Stimulated activated effector memory CD8-positive, alpha-beta T cell treated with anti-CD3 and anti-CD28 coated beads, Interleukin-12 subunit alpha, Interleukin-12 subunit beta, amount 100 ng/mL, for 72 hours (primary cell): ENCODE measurements around the gene GTF3C5.
"Not testable (repeated sequence)": the region's sequence is repeated elsewhere in the genome, so short reads cannot be mapped to it uniquely, and the experiment has no call there.

Experiments
- ATAC-seq: fragments of 150-1000 bp; cut with Tn5 transposase; 2 replicates; pipeline ENCODE4 v1.10.0; 2021
- DNase-seq, 2 donors: peaks; one replicate each; pipeline ENCODE4 v3.0.0; 2021 to 2022; ENCODE audit warnings: low spot score in 2 of 2
- H3K27ac Mint-ChIP-seq: one replicate; pipeline ENCODE4 v1.8.0; 2022; ENCODE audit warnings: mild to moderate bottlenecking, mixed read lengths
- H3K36me3 Mint-ChIP-seq: one replicate; pipeline ENCODE4 v1.8.0; 2022; ENCODE audit warnings: mild to moderate bottlenecking, mixed read lengths
- H3K4me1 Mint-ChIP-seq: one replicate; pipeline ENCODE4 v1.8.0; 2022; ENCODE audit warnings: mixed read lengths
- H3K4me3 Mint-ChIP-seq: one replicate; pipeline ENCODE4 v1.8.0; 2022; ENCODE audit warnings: mild to moderate bottlenecking, mixed read lengths
- H3K9me3 Mint-ChIP-seq: one replicate; pipeline ENCODE4 v1.8.0; 2022; ENCODE audit warnings: mixed read lengths

GTF3C5 gene

DNA sequence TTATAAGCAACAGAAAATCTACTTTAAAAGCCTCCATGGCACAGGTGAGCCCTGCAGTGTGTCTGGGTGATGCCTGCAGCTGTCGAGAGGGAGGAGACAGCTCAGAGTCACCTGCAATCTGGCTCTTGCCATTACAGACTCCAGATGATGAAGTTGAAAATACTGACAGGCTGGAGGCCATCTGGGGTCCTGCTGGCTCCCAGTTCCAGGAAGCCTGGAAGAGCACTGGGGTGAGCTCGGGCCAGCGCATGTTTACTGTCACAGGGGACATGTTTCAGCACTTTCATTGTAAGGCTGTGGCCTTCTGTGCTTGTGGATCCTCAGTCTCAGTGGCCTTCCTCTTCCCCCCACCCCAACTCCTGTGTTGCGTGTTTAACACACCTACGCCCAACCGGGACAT is 59.4 kb downstream of the GTF3C5 start:
- Mint-ChIP-seq H3K4me3 (no peak overlapping the region), H3K27ac (no peak overlapping the region), H3K9me3 (peaks cover 3% of the 10 kb centered on the region), H3K36me3 (peaks cover 10% of the 10 kb centered on the region), H3K4me1 (no peaks in the 10 kb centered on the region)
- DNase-seq, result no peak
- no peak for ATAC-seq

DNA sequence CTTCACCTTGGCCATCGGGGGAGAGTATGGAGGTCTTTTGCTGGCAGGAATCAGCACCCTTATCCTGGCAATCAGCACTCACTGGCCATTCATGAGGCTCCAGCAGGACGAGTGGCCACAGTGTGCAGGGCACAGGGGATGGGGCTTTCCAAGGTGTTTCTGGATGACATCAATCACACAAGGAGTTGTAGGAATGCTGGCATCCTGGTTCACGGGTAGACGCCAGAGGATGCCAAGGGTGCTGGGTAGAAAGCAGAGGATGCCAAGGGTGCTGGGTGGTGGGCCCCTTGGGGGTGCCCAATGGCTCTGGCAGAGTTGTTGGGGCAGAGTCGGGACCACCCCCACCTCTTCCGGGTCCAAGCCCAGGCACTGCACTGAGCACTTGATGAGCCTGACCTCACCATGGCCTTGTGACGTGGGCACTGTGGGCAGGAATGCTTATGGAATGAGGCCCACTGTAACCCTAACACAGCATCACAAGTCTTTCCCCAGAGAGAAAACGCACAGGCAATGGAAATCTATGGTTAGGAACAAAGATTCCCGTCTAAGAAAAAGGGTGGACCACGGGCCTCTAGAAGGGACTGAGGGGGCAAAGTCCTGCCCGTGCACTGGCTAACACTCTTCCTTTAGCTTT is 60.1 kb downstream of the GTF3C5 start:
- peaks cover 14% of the 10 kb centered on the region for H3K36me3 Mint-ChIP-seq
- H3K4me1 Mint-ChIP-seq, result no peaks in the 10 kb centered on the region
- H3K9me3 Mint-ChIP-seq, result peaks cover 4% of the 10 kb centered on the region
- H3K4me3 Mint-ChIP-seq, result no peak overlapping the region
- peak overlapping the region; percentile 48 for H3K27ac Mint-ChIP-seq
- DNase-seq (no peak), ATAC-seq (no peak)

DNA sequence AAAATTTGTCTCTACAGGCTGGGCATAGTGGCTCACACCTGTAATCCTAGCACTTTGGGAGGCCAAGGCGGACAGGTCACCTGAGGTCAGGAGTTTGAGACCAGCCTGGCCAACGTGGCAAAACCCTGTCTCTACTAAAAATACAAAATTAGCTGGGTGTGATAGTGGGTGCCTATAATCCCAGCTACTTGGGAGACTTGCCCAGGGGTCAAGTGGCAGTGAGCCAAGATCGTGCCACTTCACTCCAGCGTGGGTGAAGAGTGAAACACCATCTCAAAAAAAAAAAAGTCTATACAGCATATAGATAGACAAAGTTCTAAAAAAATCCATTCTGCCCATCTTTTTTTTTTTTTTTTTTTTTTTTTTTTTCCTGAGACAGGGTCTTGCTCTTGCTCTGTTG is 63.6 kb downstream of the GTF3C5 start:
- not testable (repeated sequence) for H3K27ac Mint-ChIP-seq, H3K4me3 Mint-ChIP-seq, ATAC-seq, DNase-seq, H3K4me1 Mint-ChIP-seq
- peaks cover 11% of the 10 kb centered on the region for H3K9me3 Mint-ChIP-seq
- H3K36me3 Mint-ChIP-seq, result peaks cover 48% of the 10 kb centered on the region

DNA sequence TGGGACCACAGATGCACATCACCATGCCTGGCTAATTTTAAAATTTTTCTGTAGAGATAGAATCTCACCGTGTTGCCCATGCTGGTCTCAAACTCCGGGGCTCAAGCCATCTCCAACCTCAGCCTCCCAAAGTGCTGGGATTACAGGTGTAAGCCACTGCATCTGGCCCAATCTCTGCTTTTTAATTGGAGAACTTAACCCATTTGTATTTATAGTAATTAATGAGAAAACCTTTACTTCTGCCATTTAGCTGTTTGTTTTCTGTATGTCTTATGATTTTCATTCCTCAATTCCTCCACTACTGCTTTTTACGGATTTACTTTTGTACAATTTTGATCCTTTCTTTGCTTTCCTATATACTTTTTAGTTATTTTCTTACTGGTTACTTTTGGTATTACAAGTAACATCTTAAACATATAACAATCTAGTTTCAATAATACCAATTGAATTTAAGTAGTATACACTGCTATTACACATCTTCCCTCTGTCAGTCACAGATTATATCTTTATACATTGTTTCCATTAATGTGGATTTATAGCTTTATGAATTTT is 64.1 kb downstream of the GTF3C5 start:
- no peaks in the 10 kb centered on the region for H3K4me1 Mint-ChIP-seq
- H3K27ac Mint-ChIP-seq, result no peak overlapping the region
- ATAC-seq (no peak), DNase-seq (no peak)
- peaks cover 54% of the 10 kb centered on the region for H3K36me3 Mint-ChIP-seq
- no peak overlapping the region for H3K4me3 Mint-ChIP-seq
- peaks cover 11% of the 10 kb centered on the region for H3K9me3 Mint-ChIP-seq

DNA sequence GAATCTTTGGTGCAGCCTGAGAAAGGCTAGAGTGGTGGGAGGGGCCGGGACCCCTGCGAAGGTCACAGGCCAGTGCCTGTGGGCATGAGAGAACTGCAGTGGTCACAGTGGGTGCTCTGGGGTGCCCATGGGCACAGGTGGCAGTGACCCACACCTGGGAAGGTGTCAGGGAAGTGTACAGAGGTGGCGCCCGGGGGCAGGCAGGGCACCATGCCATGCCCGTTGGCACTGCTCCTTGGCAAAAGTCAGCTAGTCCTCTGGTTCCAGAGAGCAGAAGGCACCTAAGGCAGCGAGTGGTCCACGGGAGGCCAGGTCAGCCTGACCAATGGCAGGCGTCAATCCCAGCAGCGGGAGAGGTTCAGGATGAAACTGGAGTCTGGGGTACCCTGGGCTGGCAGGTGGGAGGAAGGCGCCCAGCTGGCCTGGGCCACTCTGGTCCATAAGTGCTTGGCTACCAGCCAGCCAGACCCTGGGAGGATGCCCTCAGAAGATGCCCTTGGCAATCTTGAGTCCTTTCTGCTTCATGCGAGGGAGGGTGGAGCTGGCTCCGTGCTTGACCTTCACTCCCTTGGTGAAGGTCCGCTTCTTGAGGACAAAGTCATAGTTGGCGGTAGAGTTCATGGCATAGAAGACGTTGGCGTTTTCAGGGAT is 67.4 kb downstream of the GTF3C5 start:
- Mint-ChIP-seq H3K27ac (peak overlapping the region; percentile 46), H3K9me3 (peaks cover 11% of the 10 kb centered on the region), H3K36me3 (peaks cover 87% of the 10 kb centered on the region), H3K4me3 (no peak overlapping the region), H3K4me1 (peaks cover 5% of the 10 kb centered on the region)
- DNase-seq (no peak), ATAC-seq (no peak)

DNA sequence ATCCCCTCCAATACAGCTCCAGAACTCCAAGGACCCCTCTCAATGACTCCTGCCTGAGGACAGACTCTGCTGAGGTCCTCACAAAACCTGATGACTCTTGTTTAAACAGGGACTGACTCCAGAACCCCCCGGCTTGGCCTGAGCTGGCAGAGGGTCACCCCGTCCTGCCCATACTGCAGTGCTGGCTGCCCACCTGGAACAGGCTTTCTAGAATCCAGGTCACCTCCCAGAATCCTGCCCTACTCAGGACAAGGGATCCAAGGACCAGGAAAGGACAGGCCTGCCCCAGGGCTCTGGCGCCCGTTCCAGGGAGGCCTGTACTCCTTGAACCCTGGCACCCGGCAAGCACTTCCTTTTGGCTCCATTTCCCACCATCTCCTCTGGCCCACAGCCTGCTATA is 68.1 kb downstream of the GTF3C5 start:
- ATAC-seq (no peak), DNase-seq (no peak)
- H3K36me3 Mint-ChIP-seq, result peaks cover 94% of the 10 kb centered on the region
- H3K4me1 Mint-ChIP-seq, result peaks cover 5% of the 10 kb centered on the region
- peak overlapping the region; percentile 46 for H3K27ac Mint-ChIP-seq
- H3K9me3 Mint-ChIP-seq, result peaks cover 11% of the 10 kb centered on the region
- H3K4me3 Mint-ChIP-seq, result no peak overlapping the region

DNA sequence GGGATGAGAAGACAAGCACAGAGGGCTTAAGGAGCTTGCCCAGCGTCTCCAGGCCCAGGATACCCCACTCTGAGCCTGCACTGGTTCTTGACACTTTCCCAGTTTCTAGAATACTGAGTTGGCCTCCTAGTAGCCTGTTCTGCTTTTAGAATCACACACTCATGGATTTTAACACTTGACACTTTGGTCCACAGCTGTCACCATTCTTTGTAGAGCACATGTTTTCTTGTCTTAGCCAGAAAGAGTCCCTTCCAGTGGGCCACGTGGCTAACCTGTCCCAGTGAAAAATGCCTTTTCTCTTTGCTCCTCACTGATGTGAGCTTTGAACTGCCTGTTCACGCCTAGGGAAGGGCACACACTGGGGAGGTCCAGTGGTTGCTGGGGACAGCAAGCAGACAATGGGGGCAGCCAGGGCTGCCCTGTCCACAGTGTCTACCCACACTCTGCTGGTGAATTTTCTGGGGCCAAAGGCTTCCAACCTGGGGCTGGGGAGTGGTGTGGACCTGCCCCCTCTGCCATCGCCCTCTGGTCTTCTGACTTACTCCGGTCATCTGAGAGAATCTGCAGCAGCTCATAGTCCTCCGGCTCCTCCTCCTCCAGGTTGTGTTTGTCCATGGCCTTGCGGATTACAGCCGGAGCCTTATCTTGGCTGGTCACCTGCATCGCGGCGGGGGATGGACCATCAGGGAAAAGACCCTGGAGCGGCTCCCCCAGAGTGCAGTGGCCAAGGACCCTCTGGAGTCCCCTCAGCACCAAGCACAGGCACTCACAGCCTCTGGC is 69.1 kb downstream of the GTF3C5 start:
- DNase-seq (no peak), ATAC-seq (no peak)
- Mint-ChIP-seq H3K27ac (no peak overlapping the region), H3K9me3 (peaks cover 11% of the 10 kb centered on the region), H3K4me1 (peaks cover 5% of the 10 kb centered on the region), H3K4me3 (no peak overlapping the region), H3K36me3 (peaks cover 97% of the 10 kb centered on the region)

DNA sequence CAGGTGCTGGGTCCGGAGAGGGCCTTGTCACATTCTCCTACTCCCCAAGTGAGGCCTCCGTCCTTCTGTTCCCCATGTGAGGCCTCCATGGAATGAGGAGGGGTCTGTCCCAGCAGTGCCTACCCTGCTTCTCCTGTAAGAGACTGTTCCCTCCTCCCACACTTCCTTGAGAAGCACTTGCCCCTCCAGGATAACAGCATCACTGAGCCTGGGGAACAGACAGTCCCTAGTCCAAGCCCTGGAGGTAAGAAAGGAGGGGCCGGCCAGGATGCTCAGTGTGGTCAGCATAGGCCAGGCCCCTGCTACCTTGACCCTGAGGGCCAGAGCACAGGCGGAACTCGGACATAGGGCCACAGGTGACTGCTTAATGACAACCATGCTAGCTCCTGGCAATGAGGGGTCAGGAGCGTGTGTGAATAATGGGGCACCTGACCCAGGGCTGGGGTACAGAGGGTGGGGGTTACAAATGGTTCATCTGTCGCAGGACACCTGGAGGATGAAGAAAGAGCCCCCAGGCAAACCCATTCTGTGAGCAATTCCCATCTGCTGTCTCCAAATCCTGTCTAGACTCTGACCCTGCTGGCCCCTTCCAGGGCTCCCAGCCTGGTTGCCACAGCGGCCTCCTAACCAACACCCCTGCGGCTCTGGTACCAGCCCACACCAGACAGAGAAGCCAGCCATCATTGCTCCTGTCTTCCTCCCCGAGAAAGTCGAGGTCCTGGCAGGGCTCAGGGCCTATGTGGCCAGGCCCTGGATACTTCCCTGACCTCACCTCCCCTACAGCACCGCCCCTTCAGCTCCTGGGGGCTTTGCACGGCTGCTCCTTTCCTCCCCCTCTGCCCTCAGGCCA is 69.9 kb downstream of the GTF3C5 start:
- H3K4me3 Mint-ChIP-seq, result no peak overlapping the region
- peaks cover 100% of the 10 kb centered on the region for H3K36me3 Mint-ChIP-seq
- H3K27ac Mint-ChIP-seq, result peak overlapping the region; percentile 74
- H3K4me1 Mint-ChIP-seq, result peaks cover 5% of the 10 kb centered on the region
- ATAC-seq (no peak), DNase-seq (no peak)
- peaks cover 7% of the 10 kb centered on the region for H3K9me3 Mint-ChIP-seq

DNA sequence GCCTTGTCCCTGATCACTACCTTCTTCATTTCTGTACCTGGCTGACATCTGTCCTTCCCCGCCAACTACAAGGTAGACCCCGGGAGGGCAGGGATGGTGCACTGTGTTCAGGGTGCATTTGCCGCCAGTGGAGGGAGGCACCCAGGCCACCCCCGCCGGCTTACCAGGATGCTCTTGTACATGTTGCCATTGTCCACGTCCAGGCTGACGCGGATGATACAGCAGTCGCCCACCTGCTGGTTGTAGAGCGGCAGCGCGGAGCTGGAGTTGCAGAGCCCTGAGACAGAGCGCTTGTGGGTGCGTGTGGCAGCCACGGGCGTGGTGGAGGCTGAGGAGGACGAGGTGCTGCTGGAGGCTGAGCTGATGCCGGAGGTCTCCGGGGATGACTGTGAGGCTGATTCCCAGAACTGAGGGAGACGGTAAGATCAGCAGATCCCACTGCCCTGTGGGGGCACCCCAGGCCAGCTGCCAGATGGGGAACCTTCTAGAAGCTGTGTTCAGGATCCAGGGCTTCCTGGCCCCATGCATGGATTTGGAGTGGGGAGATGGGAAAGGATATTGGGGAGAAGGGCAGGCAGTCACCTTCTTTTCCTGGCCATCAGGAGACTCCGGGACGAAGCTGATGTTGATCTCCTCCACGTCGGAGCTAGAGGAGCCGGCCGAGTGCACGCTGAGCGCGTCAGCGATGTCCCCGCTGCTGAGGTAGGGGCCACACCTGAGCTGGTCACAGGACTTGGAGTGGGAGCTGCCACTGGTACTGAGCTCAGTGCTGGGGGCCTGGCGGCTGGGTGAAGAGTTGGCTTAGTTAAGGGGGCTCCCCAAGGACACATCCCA is 70.8 kb downstream of the GTF3C5 start:
- H3K9me3 Mint-ChIP-seq, result no peaks in the 10 kb centered on the region
- H3K36me3 Mint-ChIP-seq, result peaks cover 100% of the 10 kb centered on the region
- no peak overlapping the region for H3K4me3 Mint-ChIP-seq
- DNase-seq (no peak), ATAC-seq (no peak)
- peak overlapping the region; percentile 74 for H3K27ac Mint-ChIP-seq
- H3K4me1 Mint-ChIP-seq, result peaks cover 7% of the 10 kb centered on the region

DNA sequence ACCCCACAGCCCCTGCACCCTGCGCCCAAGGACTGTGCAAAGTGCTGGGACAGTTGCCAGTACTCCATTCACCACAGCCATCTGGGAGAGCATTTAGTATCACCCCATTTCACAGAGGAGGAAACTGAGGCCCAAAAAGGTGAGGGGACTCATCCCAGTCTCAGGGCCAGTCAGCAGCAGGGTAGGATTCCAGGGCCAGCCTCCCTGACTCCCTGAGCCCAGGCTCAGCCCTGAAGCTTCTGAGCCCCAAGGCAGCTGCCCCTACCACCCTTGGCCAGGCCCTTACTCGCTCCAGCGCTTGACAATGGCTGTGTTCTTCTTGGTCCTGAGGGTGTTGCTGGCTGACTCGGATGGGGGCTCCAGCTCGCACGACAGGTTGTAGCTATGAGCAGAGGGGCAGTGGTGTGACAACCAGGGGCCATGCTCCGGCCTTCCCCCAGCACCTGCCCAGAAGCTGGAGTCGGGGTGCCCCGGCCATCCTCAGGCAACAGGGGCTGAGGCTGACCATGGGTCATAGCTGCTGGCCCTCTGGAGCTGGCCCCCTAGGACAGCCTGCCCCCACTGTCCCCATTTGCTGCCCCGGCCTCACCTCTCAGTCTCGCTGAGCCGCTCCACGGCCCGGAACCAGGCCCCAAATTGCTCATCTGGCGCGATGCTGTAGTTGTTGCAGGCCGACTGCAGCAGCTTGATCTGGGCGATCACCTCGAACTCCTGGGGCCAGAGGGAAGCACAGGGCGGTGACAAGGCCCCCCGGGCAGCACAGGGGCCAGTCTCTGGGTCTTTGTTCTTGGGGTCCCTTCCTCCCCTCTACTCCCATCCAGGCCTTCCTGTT is 71.6 kb downstream of the GTF3C5 start:
- Mint-ChIP-seq H3K27ac (peak overlapping the region; percentile 79), H3K36me3 (peaks cover 100% of the 10 kb centered on the region), H3K9me3 (no peaks in the 10 kb centered on the region), H3K4me1 (peaks cover 10% of the 10 kb centered on the region), H3K4me3 (no peak overlapping the region)
- DNase-seq (no peak), ATAC-seq (no peak)

DNA sequence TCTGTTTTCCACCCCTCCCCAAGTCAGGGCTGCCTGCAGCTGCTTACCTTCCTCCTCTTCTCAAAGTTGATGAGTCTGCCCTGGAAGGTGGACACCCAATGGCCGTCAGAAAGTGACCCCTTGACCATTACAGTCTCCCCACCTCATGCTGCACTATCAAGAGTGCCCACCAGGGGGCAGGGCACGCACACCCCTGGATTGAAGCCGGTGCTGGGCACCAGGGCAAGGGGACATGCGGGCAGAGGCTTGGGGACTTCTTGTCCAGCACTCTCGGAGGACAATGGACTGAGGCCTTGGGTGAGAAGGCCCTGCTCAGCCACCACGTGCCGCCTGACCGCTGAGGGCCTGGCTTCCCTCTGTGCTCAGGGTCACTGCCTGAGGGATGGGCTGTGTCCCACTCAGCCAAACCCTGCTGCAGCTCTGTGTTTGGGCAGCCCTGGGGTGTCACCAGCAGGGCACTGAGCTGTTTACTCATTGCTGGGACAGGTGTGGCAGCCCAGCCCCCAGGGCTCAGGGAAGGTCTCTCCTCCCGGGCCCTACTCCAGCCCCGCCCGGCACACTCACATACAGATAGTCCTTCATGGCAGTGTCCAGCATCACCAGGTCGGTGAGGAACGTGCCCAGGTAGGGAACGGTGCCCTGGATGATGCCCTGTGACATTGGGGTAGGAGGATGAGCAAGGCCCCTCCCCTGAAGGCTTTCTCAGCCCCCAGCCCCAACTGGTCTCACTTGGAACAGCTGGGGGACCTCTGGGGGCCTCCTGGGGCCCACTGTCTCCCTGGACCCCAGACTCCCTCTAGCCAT is 72.6 kb downstream of the GTF3C5 start:
- peak; percentile 53 to 80 for DNase-seq
- no peak overlapping the region for H3K4me3 Mint-ChIP-seq
- no peaks in the 10 kb centered on the region for H3K9me3 Mint-ChIP-seq
- H3K4me1 Mint-ChIP-seq, result peaks cover 10% of the 10 kb centered on the region
- H3K36me3 Mint-ChIP-seq, result peaks cover 100% of the 10 kb centered on the region
- peak; percentile 40 for ATAC-seq
- H3K27ac Mint-ChIP-seq, result peak overlapping the region; percentile 79

DNA sequence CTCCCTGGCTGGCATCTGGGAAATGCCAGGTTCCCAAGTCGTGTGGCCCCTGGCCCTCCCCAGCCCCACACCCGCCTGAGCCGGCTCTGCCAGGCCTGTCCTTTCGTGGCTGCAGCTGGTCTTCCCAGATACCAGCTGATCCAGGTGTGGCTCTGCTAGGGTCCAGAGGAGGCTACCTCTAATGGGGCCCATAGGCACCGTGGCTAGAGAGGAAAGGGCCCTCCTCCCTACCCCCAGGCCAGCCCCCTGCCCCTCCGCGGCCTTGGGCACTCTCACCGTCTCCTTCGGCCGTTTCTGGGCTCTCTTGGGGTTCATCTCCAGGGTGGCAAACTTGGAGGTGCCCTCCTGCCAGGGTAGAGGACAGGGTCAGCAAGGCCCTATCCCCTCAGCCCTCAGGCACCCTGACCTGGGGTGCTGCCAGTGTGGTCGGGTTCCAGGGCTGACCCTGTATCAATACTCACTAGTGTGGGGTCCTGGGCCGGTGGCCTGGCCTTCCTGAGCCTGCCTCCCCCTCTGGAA is 73.2 kb downstream of the GTF3C5 start:
- no peaks in the 10 kb centered on the region for H3K9me3 Mint-ChIP-seq
- peaks cover 100% of the 10 kb centered on the region for H3K36me3 Mint-ChIP-seq

More for the DNA sequence above, 73.2 kb downstream of the GTF3C5 start:
- peaks cover 10% of the 10 kb centered on the region for H3K4me1 Mint-ChIP-seq
- ATAC-seq (no peak), DNase-seq (no peak)
- H3K27ac Mint-ChIP-seq, result no peak overlapping the region
- no peak overlapping the region for H3K4me3 Mint-ChIP-seq
